Activated T-helper 1 cell treated with anti-CD3 and anti-CD28 coated beads, Interleukin-12 subunit alpha, Interleukin-12 subunit beta, Interleukin-2, Interleukin-4 antibody, amounts not matched to agents 30 ng/mL and 10 ng/mL and 1 ng/mL, durations not matched to agents 14 hours and 24 hours and 36 hours (primary cell): ENCODE results near the gene TGFB1I1. TPM values are rescaled to one million over a fixed set of nuclear protein-coding genes. Genes with fewer than 3 reads are reported as not detected.
"Not testable (repeated sequence)": the region's sequence is repeated elsewhere in the genome, so short reads cannot be mapped to it uniquely, and the experiment has no call there.

Experiments
- DNase-seq: peaks from one replicate; pipeline ENCODE4 v3.0.0; 2021; ENCODE audit warnings: low spot score
- H3K27ac Mint-ChIP-seq: one replicate; pipeline ENCODE4 v1.8.0; 2021; ENCODE audit warnings: mild to moderate bottlenecking, mixed read lengths
- H3K27me3 Mint-ChIP-seq: one replicate; pipeline ENCODE4 v1.8.0; 2022; ENCODE audit warnings: mild to moderate bottlenecking, moderate library complexity, mixed read lengths; ENCODE audit not compliant: insufficient read depth
- H3K36me3 Mint-ChIP-seq: one replicate; pipeline ENCODE4 v1.8.0; 2021; ENCODE audit warnings: low read depth, mixed read lengths
- H3K4me1 Mint-ChIP-seq: one replicate; pipeline ENCODE4 v1.8.0; 2021; ENCODE audit warnings: low read depth, mixed read lengths
- H3K4me3 Mint-ChIP-seq: one replicate; pipeline ENCODE4 v1.8.0; 2021; ENCODE audit warnings: mild to moderate bottlenecking, moderate library complexity, mixed read lengths
- H3K9me3 Mint-ChIP-seq: one replicate; pipeline ENCODE4 v1.8.0; 2021; ENCODE audit warnings: mixed read lengths
- intact Hi-C: fragments of 100-400 bp; cut with micrococcal nuclease; formaldehyde crosslinking; loops from one replicate; pipeline ENCODE4 v1.15.1; 2024
- total RNA-seq: library from RNA; stranded (reverse); gene quantifications from 2 replicates; pipeline ENCODE4 v1.2.3, GENCODE V29; 2022

The TGFB1I1 gene
- total RNA-seq, 1 donor from 2014 or later: 0.78 TPM

- H3K4me1 Mint-ChIP-seq: peaks cover 19% of the 10 kb centered on the region
- H3K4me3 Mint-ChIP-seq: no peak overlapping the region
- peaks cover 4% of the 10 kb centered on the region for H3K27me3 Mint-ChIP-seq
- no peaks in the 10 kb centered on the region for H3K9me3 Mint-ChIP-seq
- H3K36me3 Mint-ChIP-seq: no peaks in the 10 kb centered on the region
- no peak for DNase-seq
- H3K27ac Mint-ChIP-seq: no peak overlapping the region
- intact Hi-C loops: no loop called here
Measured at GRCh38 chr16:31438414-31438813, 33.5 kb upstream of the TGFB1I1 start.

GRCh38 chr16:31439023-31439422 lies 32.9 kb upstream of the TGFB1I1 start:
- H3K4me3 Mint-ChIP-seq, H3K27ac Mint-ChIP-seq, DNase-seq, H3K9me3 Mint-ChIP-seq, H3K27me3 Mint-ChIP-seq, intact Hi-C loops, H3K36me3 Mint-ChIP-seq: not testable (repeated sequence)
- peaks cover 19% of the 10 kb centered on the region for H3K4me1 Mint-ChIP-seq

GRCh38 chr16:31439519-31439918 lies 32.4 kb upstream of the TGFB1I1 start:
- no peaks in the 10 kb centered on the region for H3K9me3 Mint-ChIP-seq
- H3K4me1 Mint-ChIP-seq: peaks cover 19% of the 10 kb centered on the region
- intact Hi-C loops: no loop called here
- no peaks in the 10 kb centered on the region for H3K36me3 Mint-ChIP-seq
- DNase-seq: no peak
- H3K4me3 Mint-ChIP-seq: peak overlapping the region; percentile 19
- H3K27me3 Mint-ChIP-seq: peaks cover 4% of the 10 kb centered on the region
- no peak overlapping the region for H3K27ac Mint-ChIP-seq

GRCh38 chr16:31440516-31441184 lies 31.3 kb upstream of the TGFB1I1 start:
- Mint-ChIP-seq H3K27ac (no peak overlapping the region), H3K36me3 (no peaks in the 10 kb centered on the region), H3K4me1 (peaks cover 19% of the 10 kb centered on the region), H3K9me3 (no peaks in the 10 kb centered on the region), H3K4me3 (no peak overlapping the region), H3K27me3 (peaks cover 9% of the 10 kb centered on the region)
- DNase-seq: no peak
- intact Hi-C loops: loop anchor here (5.0 to 10.0 kb wide), 5 partner anchors 223 to 486 kb away; partner anchors contain the start of genes KAT8, PYDC1, SETD1A and VKORC1

- H3K9me3 Mint-ChIP-seq: no peaks in the 10 kb centered on the region
- H3K4me3 Mint-ChIP-seq: peak overlapping the region; percentile 80
- H3K4me1 Mint-ChIP-seq: peaks cover 26% of the 10 kb centered on the region
- DNase-seq: no peak
- intact Hi-C loops: loop anchor here (2.0 to 10.0 kb wide), 9 partner anchors 21 to 487 kb away; partner anchors contain the start of genes FUS, ITGAX, KAT8 and PYDC1
- H3K36me3 Mint-ChIP-seq: no peaks in the 10 kb centered on the region
- H3K27me3 Mint-ChIP-seq: peaks cover 9% of the 10 kb centered on the region
- H3K27ac Mint-ChIP-seq: peak overlapping the region; percentile 63
Measured at GRCh38 chr16:31441956-31442355, 30.0 kb upstream of the TGFB1I1 start.

GRCh38 chr16:31445931-31446330 lies 26.0 kb upstream of the TGFB1I1 start:
- not testable (repeated sequence) for H3K36me3 Mint-ChIP-seq, H3K27me3 Mint-ChIP-seq, H3K4me3 Mint-ChIP-seq, DNase-seq, H3K27ac Mint-ChIP-seq, H3K9me3 Mint-ChIP-seq
- intact Hi-C loops: loop anchor here (10.0 kb wide), 1 partner anchor 491 kb away; the partner anchor contains the start of gene SETD1A
- peaks cover 14% of the 10 kb centered on the region for H3K4me1 Mint-ChIP-seq

- Mint-ChIP-seq H3K9me3 (no peaks in the 10 kb centered on the region), H3K27me3 (no peaks in the 10 kb centered on the region), H3K4me1 (peaks cover 25% of the 10 kb centered on the region), H3K4me3 (no peak overlapping the region), H3K27ac (no peak overlapping the region), H3K36me3 (peaks cover 16% of the 10 kb centered on the region)
- intact Hi-C loops: no loop called here
- DNase-seq: no peak
Measured at GRCh38 chr16:31451201-31451600, 20.8 kb upstream of the TGFB1I1 start.

GRCh38 chr16:31451681-31452351 lies 20.1 kb upstream of the TGFB1I1 start:
- no peak overlapping the region for H3K27ac Mint-ChIP-seq
- no peaks in the 10 kb centered on the region for H3K9me3 Mint-ChIP-seq
- peaks cover 27% of the 10 kb centered on the region for H3K4me1 Mint-ChIP-seq
- no peak overlapping the region for H3K4me3 Mint-ChIP-seq
- H3K36me3 Mint-ChIP-seq: peaks cover 16% of the 10 kb centered on the region
- intact Hi-C loops: no loop called here
- no peaks in the 10 kb centered on the region for H3K27me3 Mint-ChIP-seq
- no peak for DNase-seq

GRCh38 chr16:31452631-31453106 lies 19.3 kb upstream of the TGFB1I1 start:
- peaks cover 16% of the 10 kb centered on the region for H3K36me3 Mint-ChIP-seq
- intact Hi-C loops: no loop called here
- DNase-seq: no peak
- H3K27me3 Mint-ChIP-seq: no peaks in the 10 kb centered on the region
- H3K27ac Mint-ChIP-seq: no peak overlapping the region
- no peaks in the 10 kb centered on the region for H3K9me3 Mint-ChIP-seq
- H3K4me3 Mint-ChIP-seq: no peak overlapping the region
- H3K4me1 Mint-ChIP-seq: peaks cover 30% of the 10 kb centered on the region

- no peak for DNase-seq
- intact Hi-C loops: no loop called here
- H3K27ac Mint-ChIP-seq: peak overlapping the region; percentile 9
- H3K36me3 Mint-ChIP-seq: peaks cover 21% of the 10 kb centered on the region
- no peaks in the 10 kb centered on the region for H3K27me3 Mint-ChIP-seq
- no peaks in the 10 kb centered on the region for H3K9me3 Mint-ChIP-seq
- H3K4me1 Mint-ChIP-seq: peaks cover 36% of the 10 kb centered on the region
- H3K4me3 Mint-ChIP-seq: no peak overlapping the region
Measured at GRCh38 chr16:31453255-31454204, 18.4 kb upstream of the TGFB1I1 start.

- intact Hi-C loops: loop anchor here (1.0 kb wide), 1 partner anchor 11 kb away; no protein-coding TSS in a partner anchor
- H3K27ac Mint-ChIP-seq: no peak overlapping the region
- peaks cover 21% of the 10 kb centered on the region for H3K36me3 Mint-ChIP-seq
- no peak for DNase-seq
- peak overlapping the region; percentile 61 for H3K4me3 Mint-ChIP-seq
- no peaks in the 10 kb centered on the region for H3K9me3 Mint-ChIP-seq
- no peaks in the 10 kb centered on the region for H3K27me3 Mint-ChIP-seq
- H3K4me1 Mint-ChIP-seq: peaks cover 45% of the 10 kb centered on the region
Measured at GRCh38 chr16:31455601-31456314, 16.2 kb upstream of the TGFB1I1 start.

GRCh38 chr16:31456988-31457360 lies 15.0 kb upstream of the TGFB1I1 start:
- Mint-ChIP-seq H3K9me3 (no peaks in the 10 kb centered on the region), H3K27me3 (no peaks in the 10 kb centered on the region), H3K4me1 (peaks cover 47% of the 10 kb centered on the region), H3K27ac (no peak overlapping the region), H3K4me3 (peak overlapping the region; percentile 93), H3K36me3 (peaks cover 16% of the 10 kb centered on the region)
- intact Hi-C loops: no loop called here
- DNase-seq: no peak
